GM12865 (cell line): Measurements from ENCODE around the gene KRT31.

Experiments used
- DNase-seq: peaks from one replicate; pipeline ENCODE4 v3.0.0; 2010; ENCODE audit warnings: low read depth
- H3K4me3 ChIP-seq: 2 replicates; pipeline ENCODE4 v1.5.1; 2011; ENCODE audit warnings: mild to moderate bottlenecking, low read depth, low read length, control low read depth
- CTCF ChIP-seq: IDR thresholded peaks from 2 replicates; pipeline ENCODE4 v1.5.1; 2011; ENCODE audit warnings: low read length, control low read depth, low read depth, inconsistent platforms; ENCODE audit not compliant: insufficient read depth; ENCODE audit errors: missing control alignments

Gene KRT31

GRCh38 chr17:41413982-41414381 lies 16.6 kb upstream of the KRT31 start:
- no peak for TF ChIP-seq CTCF
- no peak for DNase-seq
- no peak overlapping the region for H3K4me3 ChIP-seq

GRCh38 chr17:41413353-41413957 lies 16.0 kb upstream of the KRT31 start:
- no peak for DNase-seq

GRCh38 chr17:41411072-41411840 lies 13.8 kb upstream of the KRT31 start:
- TF ChIP-seq CTCF = no peak
- H3K4me3 ChIP-seq = no peak overlapping the region
- no peak for DNase-seq

More at GRCh38 chr17:41413353-41413957, 16.0 kb upstream of the KRT31 start:
- no peak for TF ChIP-seq CTCF
- no peak overlapping the region for H3K4me3 ChIP-seq

- no peak for TF ChIP-seq CTCF
- DNase-seq = no peak
- H3K4me3 ChIP-seq = no peak overlapping the region
Measured at GRCh38 chr17:41407226-41407625, 9.8 kb upstream of the KRT31 start.

GRCh38 chr17:41406205-41406604 lies 8.8 kb upstream of the KRT31 start:
- DNase-seq = no peak
- no peak overlapping the region for H3K4me3 ChIP-seq
- no peak for TF ChIP-seq CTCF

- TF ChIP-seq CTCF = no peak
- no peak overlapping the region for H3K4me3 ChIP-seq
- peak; percentile 5 for DNase-seq
Measured at GRCh38 chr17:41404024-41404671, 6.7 kb upstream of the KRT31 start.
